ENCODE measurements around the gene NOL3. TPM values are rescaled to one million over a fixed set of nuclear protein-coding genes. Genes with fewer than 3 reads are reported as not detected.
"Not testable (repeated sequence)": the region's sequence is repeated elsewhere in the genome, so short reads cannot be mapped to it uniquely, and the experiment has no call there.

The NOL3 gene
- total RNA-seq = 10 to 100 TPM; 25.3 to 51.9 TPM
- polyA plus RNA-seq = 10 to 100 TPM; 35.5 to 46.8 TPM
- long read RNA-seq, donor 1 = 0 reads
- long read RNA-seq, donor 2, partial matches to known transcripts = 5 of 5 reads
- long read RNA-seq, donor 2, other reads (novel, unspliced or antisense) = 0 of 5 reads
- long read RNA-seq, donor 3, partial matches to known transcripts = 0 of 2 reads
- long read RNA-seq, donor 3, other reads (novel, unspliced or antisense) = 0 of 2 reads
- long read RNA-seq, donor 4 = 0 reads
- long read RNA-seq, donor 5, partial matches to known transcripts = 108 of 111 reads
- long read RNA-seq, donor 5, other reads (novel, unspliced or antisense) = 0 of 111 reads

GRCh38 chr16:67170168-67170948 lies at the start of gene NOL3:
Gene NOL3 (plus strand): TSS chr16:67170538.
- Histone ChIP-seq H3K27me3 (ENCODE audit: control insufficient read depth in 3 of 3, insufficient read depth in 3 of 3, low read length in 2 of 3) (peaks cover 0 to 58% (median 32%) of the 10 kb centered on the region in 3 donors), H3K36me3 (ENCODE audit: control insufficient read depth in 4 of 4, insufficient read depth in 4 of 4, low read length in 4 of 4) (no peaks in the 10 kb centered on the region), H3K9me3 (ENCODE audit: control insufficient read depth in 4 of 4, insufficient read depth in 3 of 4, low read length in 3 of 4) (no peaks in the 10 kb centered on the region), H3K9ac (ENCODE audit: insufficient read depth in 1 of 2, low read length in 2 of 2) (peak within 1 kb of the TSS in 1 of 2 donors; percentile 8), H3K4me1 (ENCODE audit: control insufficient read depth in 5 of 5, insufficient read depth in 5 of 5, low read length in 5 of 5) (peaks cover 0 to 41% (median 16%) of the 10 kb centered on the region in 5 donors), H3K27ac (ENCODE audit: low read depth in 1 of 2, low read length in 1 of 2) (peak within 1 kb of the TSS; percentile 70 to 90), H3K4me3 (peak within 1 kb of the TSS; percentile 34)
- WGBS, 2 donors = 1 to 2% methylated on average over 37 to 50 of the region's 50 CpGs
- peak; percentile 79 to 84 (median 81) for DNase-seq
- peak; percentile 73 for ATAC-seq (ENCODE audit: insufficient read depth, low FRiP score)
- TF ChIP-seq CTCF (IDR thresholded peaks at IDR 0.05; ENCODE audit: control extremely low read depth, extremely low read depth) = no peak

GRCh38 chr16:67122799-67123198 lies 47.5 kb upstream of the NOL3 start:
- H3K27ac ChIP-seq (ENCODE audit: low read depth in 1 of 2, low read length in 1 of 2); H3K9ac ChIP-seq (ENCODE audit: insufficient read depth in 1 of 2, low read length in 2 of 2); H3K4me1 ChIP-seq (ENCODE audit: control insufficient read depth in 5 of 5, insufficient read depth in 5 of 5, low read length in 5 of 5); H3K27me3 ChIP-seq (ENCODE audit: control insufficient read depth in 3 of 3, insufficient read depth in 3 of 3, low read length in 2 of 3); DNase-seq; ATAC-seq (ENCODE audit: insufficient read depth, low FRiP score); H3K4me3 ChIP-seq; H3K9me3 ChIP-seq (ENCODE audit: control insufficient read depth in 4 of 4, insufficient read depth in 3 of 4, low read length in 3 of 4): not testable (repeated sequence)
- WGBS, 2 donors = 94 to 98% methylated on average over 5 of the region's 5 CpGs
- H3K36me3 ChIP-seq (ENCODE audit: control insufficient read depth in 4 of 4, insufficient read depth in 4 of 4, low read length in 4 of 4) = peaks cover 12 to 31% (median 16%) of the 10 kb centered on the region in 4 donors

- Histone ChIP-seq H3K36me3 (ENCODE audit: control insufficient read depth in 4 of 4, insufficient read depth in 4 of 4, low read length in 4 of 4) (peaks cover 16 to 39% (median 26%) of the 10 kb centered on the region in 4 donors), H3K27me3 (ENCODE audit: control insufficient read depth in 3 of 3, insufficient read depth in 3 of 3, low read length in 2 of 3) (no peaks in the 10 kb centered on the region), H3K4me1 (ENCODE audit: control insufficient read depth in 5 of 5, insufficient read depth in 5 of 5, low read length in 5 of 5) (no peaks in the 10 kb centered on the region), H3K27ac (ENCODE audit: low read depth in 1 of 2, low read length in 1 of 2) (no peak overlapping the region), H3K9ac (ENCODE audit: insufficient read depth in 1 of 2, low read length in 2 of 2) (no peak overlapping the region), H3K4me3 (no peak overlapping the region), H3K9me3 (ENCODE audit: control insufficient read depth in 4 of 4, insufficient read depth in 3 of 4, low read length in 3 of 4) (no peaks in the 10 kb centered on the region)
- ATAC-seq (ENCODE audit: insufficient read depth, low FRiP score) = no peak
- DNase-seq = no peak
- no peak for TF ChIP-seq CTCF (IDR thresholded peaks at IDR 0.05; ENCODE audit: control extremely low read depth, extremely low read depth)
Observed at GRCh38 chr16:67128417-67128816, 41.9 kb upstream of the NOL3 start.

- TF ChIP-seq CTCF (IDR thresholded peaks at IDR 0.05; ENCODE audit: control extremely low read depth, extremely low read depth) = no peak
- no peak for ATAC-seq (ENCODE audit: insufficient read depth, low FRiP score)
- no peak overlapping the region for H3K27ac ChIP-seq (ENCODE audit: low read depth in 1 of 2, low read length in 1 of 2)
- H3K4me1 ChIP-seq (ENCODE audit: control insufficient read depth in 5 of 5, insufficient read depth in 5 of 5, low read length in 5 of 5) = no peaks in the 10 kb centered on the region
- H3K36me3 ChIP-seq (ENCODE audit: control insufficient read depth in 4 of 4, insufficient read depth in 4 of 4, low read length in 4 of 4) = peaks cover 14 to 36% (median 26%) of the 10 kb centered on the region in 4 donors
- no peak for DNase-seq
- no peak overlapping the region for H3K4me3 ChIP-seq
- no peaks in the 10 kb centered on the region for H3K9me3 ChIP-seq (ENCODE audit: control insufficient read depth in 4 of 4, insufficient read depth in 3 of 4, low read length in 3 of 4)
- no peak overlapping the region for H3K9ac ChIP-seq (ENCODE audit: insufficient read depth in 1 of 2, low read length in 2 of 2)
- no peaks in the 10 kb centered on the region for H3K27me3 ChIP-seq (ENCODE audit: control insufficient read depth in 3 of 3, insufficient read depth in 3 of 3, low read length in 2 of 3)
- WGBS, 2 donors = 94 to 95% methylated on average over 3 of the region's 3 CpGs
Observed at GRCh38 chr16:67128887-67129286, 41.5 kb upstream of the NOL3 start.

All from lung (tissue), 16 donors.